Superior temporal gyrus (tissue), 1 donor: ENCODE data around the gene PPP1R18.
A peak's percentile ranks its signal among the peaks of the same experiment; 100 is the strongest.
"Not testable (repeated sequence)": the region's sequence is repeated elsewhere in the genome, so short reads cannot be mapped to it uniquely, and the experiment has no call there.

ENCODE experiments used
- DNase-seq: peaks from one replicate; pipeline ENCODE4 v3.0.0-alpha.2; 2016; ENCODE audit errors: extremely low spot score

The PPP1R18 gene

GRCh38 chr6:30666300-30666699 lies 20.1 kb downstream of the PPP1R18 start:
- not testable (repeated sequence) for DNase-seq

DNA sequence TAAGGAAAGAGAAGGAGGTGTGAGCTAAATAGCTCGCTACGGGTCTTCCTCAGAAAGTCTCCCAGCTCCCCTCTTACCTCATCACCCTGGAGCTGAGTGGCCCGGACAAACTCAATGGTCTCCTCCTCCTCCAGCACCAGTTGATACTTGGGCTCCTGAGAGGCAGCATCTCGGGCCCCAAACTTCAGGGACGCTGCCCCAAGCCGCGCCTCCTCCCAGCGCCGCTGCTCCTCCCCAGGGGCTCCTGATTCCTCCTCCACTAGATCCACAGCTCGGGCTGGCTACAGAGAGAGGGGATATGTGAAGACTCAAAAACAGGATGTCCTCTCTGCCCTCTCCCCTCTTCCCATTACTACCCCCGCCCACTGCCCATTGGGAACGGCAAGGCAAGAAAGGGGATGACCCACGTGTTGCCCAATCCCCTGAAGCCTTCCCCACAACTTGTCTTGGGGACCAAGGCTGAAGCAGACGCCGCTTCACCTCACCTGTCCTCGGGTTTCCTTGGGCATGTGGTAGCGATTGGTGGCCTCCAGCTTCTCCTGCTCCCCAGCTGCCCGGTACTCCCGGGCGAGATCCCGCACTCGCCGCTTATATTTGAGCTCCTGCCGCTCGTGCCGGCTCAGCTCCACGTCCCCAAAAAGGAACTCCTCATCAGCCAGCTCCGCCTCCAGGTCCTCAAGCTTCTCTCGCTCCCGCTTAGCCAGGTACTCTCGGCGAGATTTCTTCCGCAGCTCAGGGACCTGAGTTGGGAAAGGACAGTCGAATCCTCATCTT lies 21.3 kb downstream of the PPP1R18 start:
- DNase-seq, result no peak

- DNase-seq, result not testable (repeated sequence)
Observed at GRCh38 chr6:30657922-30658321, 28.5 kb downstream of the PPP1R18 start.

GRCh38 chr6:30657454-30657853 lies 29.0 kb downstream of the PPP1R18 start:
- DNase-seq, result no peak

- no peak for DNase-seq
Observed at GRCh38 chr6:30656513-30656912, 29.9 kb downstream of the PPP1R18 start.

DNA sequence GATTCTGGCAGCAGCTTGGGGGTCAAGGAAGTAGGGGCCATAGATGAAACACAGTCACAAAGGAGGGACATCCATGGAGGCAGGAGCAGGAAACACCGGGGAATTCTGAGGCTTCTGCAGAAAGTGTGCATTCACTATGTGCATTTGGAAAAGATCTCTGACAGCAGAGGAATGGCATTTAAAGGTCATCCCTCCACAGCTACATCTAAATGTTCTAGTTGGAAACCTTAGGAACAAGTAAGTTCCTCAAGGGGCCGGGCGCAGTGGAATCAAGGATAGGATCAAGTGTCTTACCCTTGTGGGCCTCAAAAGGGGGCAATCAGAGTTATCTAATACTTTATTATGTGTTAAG lies 30.7 kb downstream of the PPP1R18 start:
- DNase-seq, result no peak

- DNase-seq, result no peak
Observed at GRCh38 chr6:30654798-30655742, 31.4 kb downstream of the PPP1R18 start.

DNA sequence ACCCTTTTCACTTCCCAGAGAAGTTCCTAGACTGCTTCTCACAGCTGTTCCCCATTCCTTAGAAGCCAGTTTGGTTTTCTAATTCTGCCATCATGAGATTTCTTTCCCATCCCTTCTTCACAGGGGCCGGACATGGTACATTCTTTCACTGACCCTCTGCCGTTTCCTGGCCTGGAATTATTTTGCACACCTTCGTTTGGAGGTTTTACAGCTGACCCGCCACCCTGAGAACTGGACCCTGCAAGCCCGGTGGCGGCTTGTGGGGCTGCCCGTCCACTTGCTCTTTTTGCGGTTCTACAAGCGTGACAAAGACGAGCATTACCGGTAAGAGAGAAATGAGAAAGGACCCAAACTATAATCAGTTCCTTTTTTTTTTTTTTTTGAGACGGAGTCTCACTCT lies 35.3 kb downstream of the PPP1R18 start:
- DNase-seq, result no peak

DNA sequence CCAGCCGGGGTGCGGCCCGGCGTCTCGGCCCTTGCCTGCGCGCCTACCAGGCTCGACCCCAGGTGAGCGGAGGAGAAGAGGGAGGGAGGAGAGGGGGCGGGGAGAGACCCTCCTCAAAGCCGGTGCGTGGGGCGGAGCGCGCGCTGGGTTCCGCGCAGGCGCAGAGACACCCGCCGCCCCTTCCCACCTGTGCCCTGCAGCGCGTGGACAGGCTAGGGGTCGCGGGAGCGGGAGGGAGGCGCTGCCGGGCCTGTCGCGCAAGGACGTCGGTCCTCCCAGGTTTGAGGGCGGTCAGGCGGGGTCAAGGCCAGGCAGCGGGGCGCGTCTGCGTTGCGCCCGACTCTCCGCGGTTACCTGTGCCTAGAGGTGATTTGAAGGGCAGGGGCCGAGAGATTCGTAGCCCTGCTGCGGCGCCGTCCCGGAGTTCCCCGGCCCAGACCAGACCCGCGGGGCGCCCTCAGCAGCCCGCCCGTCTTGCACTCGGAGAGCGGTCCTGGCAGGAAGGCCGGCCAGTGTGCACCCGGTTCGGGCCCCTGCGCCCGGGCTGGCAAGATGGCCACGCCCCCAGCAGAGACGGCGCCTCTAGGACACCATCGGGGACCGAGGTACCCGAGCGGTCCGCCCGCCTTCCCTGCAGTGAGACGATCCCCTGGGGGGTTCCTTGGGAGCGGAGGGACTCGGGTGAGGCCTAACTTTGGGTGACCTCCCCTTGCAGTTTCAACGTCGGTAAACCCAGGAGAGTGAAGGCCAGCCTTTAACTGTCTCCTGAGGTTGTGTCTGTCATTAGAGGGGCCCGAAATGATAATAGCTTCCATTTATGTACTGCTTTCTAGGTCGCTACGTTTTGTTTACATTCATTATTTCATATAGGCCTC lies 39.0 kb downstream of the PPP1R18 start:
- peak; percentile 47 for DNase-seq

DNA sequence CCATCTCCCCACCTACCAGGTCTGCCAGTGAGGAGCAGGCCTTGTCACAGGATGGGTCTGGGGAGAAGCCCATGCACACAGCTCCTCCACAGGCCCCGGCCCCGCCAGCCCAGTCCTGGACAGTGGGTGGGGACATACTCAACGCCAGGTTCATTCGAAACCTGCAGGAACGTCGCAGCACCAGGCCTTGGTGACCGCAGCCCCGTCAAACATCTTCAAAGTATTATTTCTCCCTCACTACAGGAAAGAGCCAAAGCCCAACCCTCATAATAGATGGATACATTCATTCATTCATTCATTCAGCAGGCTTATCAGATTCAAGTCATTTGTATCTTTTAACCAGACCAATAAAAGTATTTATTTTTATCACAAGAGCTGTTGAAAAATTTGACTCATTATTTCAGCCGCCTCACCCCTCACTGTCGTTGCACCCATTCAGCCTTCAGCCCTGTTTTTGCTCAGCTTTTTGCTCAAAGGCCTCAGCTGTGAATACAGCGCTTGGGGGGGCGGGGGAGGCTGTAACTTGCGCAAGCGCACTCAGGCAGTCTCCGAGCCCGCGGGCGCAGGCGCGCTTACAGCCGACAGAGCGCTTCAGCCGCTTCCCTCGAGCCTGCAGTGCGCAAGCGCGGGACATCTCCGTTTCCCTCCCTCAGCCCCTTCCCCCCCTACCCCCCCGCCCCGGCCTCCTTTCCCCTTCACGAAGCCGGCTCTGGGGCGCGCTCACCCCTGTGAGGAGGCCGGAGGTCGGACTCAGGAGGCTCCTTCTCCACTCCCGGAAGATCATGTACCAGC lies 39.8 kb downstream of the PPP1R18 start, which contains the start of gene C6orf136:
C6orf136 (plus strand) TSS at position 684 of the 792 bp plus-strand sequence; CDS start at position 783, 99 bp downstream.
- DNase-seq, result peak; percentile 94

- no peak for DNase-seq
Observed at GRCh38 chr6:30645989-30646388, 40.5 kb downstream of the PPP1R18 start.

- DNase-seq, result no peak
Observed at GRCh38 chr6:30644769-30645168, 41.7 kb downstream of the PPP1R18 start.

DNA sequence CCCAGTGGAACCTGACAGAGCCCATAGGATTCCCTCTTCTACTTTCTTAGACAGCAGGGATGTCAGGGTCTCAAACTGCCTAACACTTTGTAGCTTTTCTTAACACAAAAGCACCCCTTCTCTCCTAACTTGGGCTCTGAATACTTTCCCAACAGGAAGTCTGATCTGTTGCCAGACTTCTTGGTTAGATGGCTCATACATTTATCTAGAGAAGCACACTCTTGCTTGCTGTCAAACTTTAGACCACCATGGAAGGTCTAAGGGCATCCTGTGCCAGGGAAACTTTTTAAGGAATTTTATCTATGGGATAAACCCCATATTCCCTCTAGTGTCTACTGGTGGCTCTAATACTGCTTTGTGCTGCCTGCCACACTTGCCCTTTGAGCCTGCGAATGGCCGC lies 42.8 kb downstream of the PPP1R18 start:
- DNase-seq, result no peak

DNA sequence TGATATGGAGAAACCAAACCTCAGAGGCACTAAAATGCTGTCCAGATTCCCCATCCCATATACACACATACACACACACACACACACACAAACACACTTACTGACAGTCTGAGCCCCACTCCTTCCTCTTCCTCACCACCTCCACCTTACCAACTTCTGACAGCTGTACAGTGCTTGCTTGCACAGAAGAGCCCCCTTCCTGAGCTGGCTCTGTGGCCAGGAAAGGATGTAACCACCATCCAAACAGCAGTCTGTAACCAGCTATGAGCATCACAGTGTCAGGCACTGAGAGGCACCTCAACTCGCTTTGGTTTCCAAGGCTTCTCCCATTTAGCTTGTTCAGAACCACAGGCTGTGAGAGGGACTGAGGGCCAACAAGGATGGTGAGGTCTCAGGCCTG lies 45.4 kb downstream of the PPP1R18 start:
- DNase-seq, result no peak

DNA sequence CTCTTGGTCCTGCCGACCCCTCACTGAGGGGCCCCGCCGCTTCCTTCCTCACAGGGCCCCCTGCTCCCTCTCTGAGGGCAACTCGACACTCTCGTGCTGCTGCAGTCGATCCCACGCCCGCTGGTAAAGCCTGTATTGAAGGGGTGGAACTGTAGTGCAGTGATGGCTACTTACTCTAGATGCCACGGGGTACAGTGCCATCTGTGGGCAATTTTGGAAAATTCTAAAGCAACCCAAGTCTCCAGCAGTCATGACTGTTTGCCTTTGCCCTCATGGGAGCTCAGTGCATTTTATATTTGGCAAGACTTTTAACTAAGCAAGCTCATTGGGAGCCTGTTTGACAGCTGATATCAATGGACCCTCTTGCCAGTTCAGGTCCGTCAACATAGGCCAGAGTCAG lies 46.0 kb downstream of the PPP1R18 start:
- no peak for DNase-seq

DNA sequence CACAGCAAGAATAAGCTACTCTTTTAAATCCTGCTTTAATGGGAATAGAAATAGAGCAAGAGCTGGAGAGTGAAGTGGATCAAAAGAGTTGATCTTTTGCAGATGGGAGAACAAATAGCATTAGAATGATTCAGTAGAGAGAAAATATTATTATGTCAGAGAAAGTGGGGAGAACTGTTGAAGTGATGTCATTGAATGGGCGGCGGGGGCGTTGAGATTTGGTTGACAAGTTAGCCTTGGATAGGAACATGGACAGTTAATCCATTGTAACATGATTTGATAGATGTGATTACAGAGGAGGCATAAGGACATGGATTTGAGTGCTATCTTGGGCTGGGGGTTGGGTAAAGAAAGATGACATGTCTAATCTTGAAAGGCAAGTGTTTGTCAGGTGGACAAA lies 50.6 kb downstream of the PPP1R18 start:
- no peak for DNase-seq

GRCh38 chr6:30626484-30627366 lies 59.7 kb downstream of the PPP1R18 start, which contains the start of gene ATAT1:
Gene ATAT1, plus strand, starts transcription at chr6:30626874.
- peak; percentile 93 for DNase-seq
